ENCODE measurements around the gene TMSB15A.
"Not testable (repeated sequence)": the region's sequence is repeated elsewhere in the genome, so short reads cannot be mapped to it uniquely, and the experiment has no call there.

Gene TMSB15A
- long read RNA-seq, donor 1, transcript TMSB15A-201 (3 exons, 685 nt) = major isoform, 94 of 132 reads
- long read RNA-seq, donor 1, partial matches to known transcripts = 38 of 132 reads
- long read RNA-seq, donor 1, other reads (novel, unspliced or antisense) = 0 of 132 reads
- long read RNA-seq, donor 2, transcript TMSB15A-201 (3 exons, 685 nt) = major isoform, 47 of 65 reads
- long read RNA-seq, donor 2, partial matches to known transcripts = 18 of 65 reads
- long read RNA-seq, donor 2, other reads (novel, unspliced or antisense) = 0 of 65 reads
- long read RNA-seq, donor 3, transcript TMSB15A-201 (3 exons, 685 nt) = major isoform, 18 of 18 reads
- long read RNA-seq, donor 3, partial matches to known transcripts = 0 of 18 reads
- long read RNA-seq, donor 3, other reads (novel, unspliced or antisense) = 0 of 18 reads
- long read RNA-seq, donor 4, transcript TMSB15A-201 (3 exons, 685 nt) = major isoform, 49 of 49 reads
- long read RNA-seq, donor 4, partial matches to known transcripts = 0 of 49 reads
- long read RNA-seq, donor 4, other reads (novel, unspliced or antisense) = 0 of 49 reads
- long read RNA-seq, donor 5, transcript TMSB15A-201 (3 exons, 685 nt) = major isoform, 62 of 62 reads
- long read RNA-seq, donor 5, partial matches to known transcripts = 0 of 62 reads
- long read RNA-seq, donor 5, other reads (novel, unspliced or antisense) = 0 of 62 reads
- long read RNA-seq, donor 6, transcript TMSB15A-201 (3 exons, 685 nt) = major isoform, 36 of 36 reads
- long read RNA-seq, donor 6, partial matches to known transcripts = 0 of 36 reads
- long read RNA-seq, donor 6, other reads (novel, unspliced or antisense) = 0 of 36 reads
- long read RNA-seq, donor 7, transcript TMSB15A-201 (3 exons, 685 nt) = major isoform, 76 of 83 reads
- long read RNA-seq, donor 7, partial matches to known transcripts = 7 of 83 reads
- long read RNA-seq, donor 7, other reads (novel, unspliced or antisense) = 0 of 83 reads
- long read RNA-seq, donor 8, transcript TMSB15A-201 (3 exons, 685 nt) = major isoform, 60 of 79 reads
- long read RNA-seq, donor 8, partial matches to known transcripts = 19 of 79 reads
- long read RNA-seq, donor 8, other reads (novel, unspliced or antisense) = 0 of 79 reads

- DNase-seq = peak; percentile 83
Measured at GRCh38 chrX:102515975-102516941, at the start of gene TMSB15A. TMSB15A (minus strand) TSS chrX:102516739.

GRCh38 chrX:102560423-102561068 is 44.0 kb upstream of the TMSB15A start:
- no peak for DNase-seq

- no peak for DNase-seq
Measured at GRCh38 chrX:102558607-102559006, 42.1 kb upstream of the TMSB15A start.

- DNase-seq = no peak
Measured at GRCh38 chrX:102548231-102548630, 31.7 kb upstream of the TMSB15A start.

- DNase-seq = no peak
Measured at GRCh38 chrX:102546828-102547493, 30.4 kb upstream of the TMSB15A start.

GRCh38 chrX:102546175-102546574 is 29.6 kb upstream of the TMSB15A start:
- not testable (repeated sequence) for DNase-seq

- no peak for DNase-seq
Measured at GRCh38 chrX:102535958-102536357, 19.4 kb upstream of the TMSB15A start.

- no peak for DNase-seq
Measured at GRCh38 chrX:102517326-102517725, 787 bp upstream of the TMSB15A start.

- no peak for DNase-seq
Measured at GRCh38 chrX:102514536-102514935, 2.0 kb downstream of the TMSB15A start.

- no peak for DNase-seq
Measured at GRCh38 chrX:102498732-102499131, 17.8 kb downstream of the TMSB15A start.

- no peak for DNase-seq
Measured at GRCh38 chrX:102491766-102492165, 24.8 kb downstream of the TMSB15A start.

- DNase-seq = not testable (repeated sequence)
Measured at GRCh38 chrX:102478765-102479164, 37.8 kb downstream of the TMSB15A start.

GRCh38 chrX:102471762-102472220 is 44.7 kb downstream of the TMSB15A start, which contains the start of gene TCP11X2:
TCP11X2 (minus strand) TSS chrX:102471812.
- not testable (repeated sequence) for DNase-seq

- not testable (repeated sequence) for DNase-seq
Measured at GRCh38 chrX:102470215-102470614, 46.3 kb downstream of the TMSB15A start.
